EL (cell line): Measurements from ENCODE around the gene MLANA.

Source experiments
- DNase-seq: peaks from one replicate; pipeline ENCODE4 v3.0.0-alpha.2; 2016

Gene MLANA

DNA sequence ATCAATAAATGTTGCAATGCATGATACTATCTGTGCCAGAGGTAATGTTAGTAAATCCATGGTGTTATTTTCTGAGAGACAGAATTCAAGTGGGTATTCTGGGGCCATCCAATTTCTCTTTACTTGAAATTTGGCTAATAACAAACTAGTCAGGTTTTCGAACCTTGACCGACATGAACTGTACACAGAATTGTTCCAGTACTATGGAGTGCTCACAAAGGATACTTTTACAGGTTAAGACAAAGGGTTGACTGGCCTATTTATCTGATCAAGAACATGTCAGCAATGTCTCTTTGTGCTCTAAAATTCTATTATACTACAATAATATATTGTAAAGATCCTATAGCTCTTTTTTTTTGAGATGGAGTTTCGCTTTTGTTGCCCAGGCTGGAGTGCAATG, 18.2 kb downstream of the MLANA start:
- no peak for DNase-seq

DNA sequence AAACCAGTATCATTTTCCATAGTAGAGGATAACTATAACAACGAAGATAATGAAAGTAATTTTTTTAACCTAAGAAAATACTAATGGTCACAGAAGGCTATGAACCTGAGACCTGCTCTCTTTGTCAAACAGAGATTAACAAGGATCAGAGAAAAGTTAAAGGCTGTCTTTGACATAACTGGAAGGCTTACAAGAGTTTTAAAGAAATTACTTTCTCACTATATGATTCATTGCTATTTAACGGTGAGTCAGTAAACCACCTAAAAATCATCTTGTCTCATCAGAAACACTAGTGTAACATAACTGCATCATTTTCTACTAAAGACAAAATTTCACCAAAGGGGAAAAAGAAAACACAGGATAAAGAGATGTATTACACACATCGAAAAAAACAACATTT, 19.3 kb downstream of the MLANA start:
- DNase-seq, result peak; percentile 34

GRCh38 chr9:5910413-5911057, 19.8 kb downstream of the MLANA start:
- peak; percentile 12 for DNase-seq

DNA sequence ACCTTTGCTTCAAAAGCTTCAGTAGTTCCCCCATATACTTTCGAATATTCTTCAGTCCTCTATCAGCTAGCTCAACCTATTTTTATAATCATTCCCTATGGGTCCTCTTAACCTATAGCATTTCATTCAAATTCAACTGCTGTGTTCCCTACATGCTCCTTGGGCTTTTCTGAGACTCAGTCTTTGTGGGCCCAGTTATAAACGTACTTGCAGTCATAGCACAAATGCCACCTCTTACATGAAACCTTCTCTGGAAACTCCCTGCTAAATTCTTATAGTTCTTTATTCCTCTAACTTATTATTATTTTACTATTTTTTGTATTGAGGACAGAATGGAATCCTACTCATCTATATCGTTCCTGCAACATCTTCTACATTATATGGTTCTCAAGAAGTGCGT, 24.7 kb downstream of the MLANA start:
- no peak for DNase-seq

DNA sequence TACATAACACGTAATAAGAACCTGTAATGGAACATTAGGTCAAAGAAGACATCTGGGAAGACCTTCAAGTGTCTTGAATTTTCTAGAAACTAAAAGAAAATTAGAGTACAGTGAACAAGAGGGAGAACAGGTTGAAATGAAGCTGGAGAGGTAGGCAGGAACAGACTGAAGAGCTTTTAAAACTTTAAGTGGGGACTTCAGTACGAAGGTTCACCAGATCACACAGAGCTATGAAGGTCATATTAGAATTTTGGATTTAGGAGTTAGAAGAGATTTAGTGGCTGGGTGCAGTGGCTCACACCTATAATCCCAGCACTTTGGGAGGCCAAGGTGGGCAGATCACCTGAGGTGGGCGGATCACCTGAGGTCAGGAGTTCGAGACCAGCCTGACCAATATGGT, 26.6 kb downstream of the MLANA start:
- DNase-seq, result no peak

DNA sequence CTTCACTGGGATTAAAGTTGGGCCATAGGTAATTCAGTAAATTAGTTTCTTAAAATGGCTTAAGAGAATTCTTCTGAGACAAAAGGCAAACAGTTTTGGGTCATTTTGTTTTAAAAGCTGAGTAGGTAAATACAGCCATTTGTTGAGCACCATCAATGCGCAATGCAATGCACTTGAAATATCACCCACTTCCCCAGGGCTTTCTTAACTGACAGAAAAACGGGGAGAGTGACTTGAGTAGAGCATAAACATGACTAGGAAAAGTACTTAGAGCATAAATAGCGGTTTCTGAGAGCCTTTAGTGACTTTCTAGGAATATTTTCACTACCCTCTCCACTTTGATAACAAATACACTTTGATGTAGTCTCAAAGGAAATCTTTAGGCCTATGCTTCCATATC, 27.2 kb downstream of the MLANA start:
- no peak for DNase-seq

GRCh38 chr9:5918460-5918859, 27.8 kb downstream of the MLANA start:
- no peak for DNase-seq

- peak; percentile 7 for DNase-seq
These were observed 30.2 kb downstream of the MLANA start for GRCh38 chr9:5920860-5921328.

DNA sequence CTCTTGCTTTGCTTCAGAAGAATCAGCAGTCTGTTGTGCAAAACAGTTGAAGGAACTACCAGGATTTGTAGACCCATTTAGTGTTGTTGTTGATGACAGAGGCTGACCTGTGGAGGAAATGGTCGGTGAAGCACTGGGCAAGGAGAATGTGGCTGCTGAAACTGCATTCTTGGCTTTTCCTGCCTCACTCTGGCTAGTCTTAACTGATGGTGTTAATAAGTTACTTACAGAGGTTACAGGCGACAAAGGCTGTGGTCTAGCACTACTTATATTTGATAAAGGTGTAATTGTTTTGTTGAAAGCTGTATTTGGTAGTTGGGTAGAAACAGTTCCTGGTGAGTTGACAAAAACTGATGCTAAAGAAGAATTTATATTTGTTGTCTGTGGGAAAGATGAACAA, 31.5 kb downstream of the MLANA start:
- no peak for DNase-seq

DNA sequence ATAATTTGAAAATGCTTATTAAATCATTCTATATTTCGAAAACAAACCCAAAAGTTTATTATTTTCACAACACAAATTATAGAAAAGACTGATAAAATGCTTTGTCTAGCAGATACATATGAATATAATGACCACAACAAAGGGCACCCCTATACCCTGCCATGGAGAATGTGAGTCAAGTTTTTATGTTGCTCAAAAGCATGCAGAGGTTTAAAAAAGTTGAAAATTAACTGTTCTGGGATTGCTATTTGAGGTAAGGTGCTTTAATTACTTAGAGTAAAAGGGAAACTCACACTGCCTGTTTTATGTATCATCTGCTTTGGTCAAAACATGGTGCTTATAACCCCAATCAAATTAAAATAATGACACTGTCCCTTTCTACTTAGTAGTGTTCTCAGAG, 41.0 kb downstream of the MLANA start:
- no peak for DNase-seq

DNA sequence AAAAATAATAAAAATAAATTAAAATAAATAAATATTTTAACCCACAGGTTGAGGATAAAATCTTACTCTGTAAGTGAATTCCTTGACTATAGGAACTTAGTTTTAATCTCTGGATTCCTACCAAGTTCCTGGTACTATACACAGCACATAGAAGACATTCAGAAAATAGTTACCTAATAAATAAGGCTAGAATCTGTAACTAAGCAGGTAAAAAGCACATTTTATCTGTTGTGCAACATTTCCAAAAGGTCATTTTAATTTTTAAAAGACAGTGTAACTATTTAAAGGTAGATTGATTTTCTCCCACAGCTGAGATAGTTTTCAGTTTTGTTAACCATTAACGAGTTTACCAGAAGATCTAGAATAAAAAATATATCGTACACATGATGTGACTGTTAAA, 47.8 kb downstream of the MLANA start:
- no peak for DNase-seq

DNA sequence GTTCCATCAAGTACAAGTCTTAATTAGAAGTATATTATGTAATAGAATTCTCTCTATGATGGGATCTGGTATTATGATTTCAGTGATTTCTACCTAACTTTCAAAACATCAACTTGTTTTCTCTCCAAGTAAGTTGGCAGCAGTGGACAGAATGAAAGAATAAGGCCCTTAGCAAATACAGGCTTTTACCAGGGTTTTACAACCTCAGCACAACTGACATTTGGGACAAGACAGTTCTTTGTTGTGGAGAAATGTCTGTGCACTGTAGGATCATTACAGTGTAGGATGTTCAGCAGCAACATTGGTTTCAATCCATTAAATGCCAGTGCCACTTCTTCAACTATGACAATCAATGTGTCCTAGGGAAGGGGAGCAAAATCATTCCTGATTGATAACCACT, 48.8 kb downstream of the MLANA start:
- DNase-seq, result no peak

DNA sequence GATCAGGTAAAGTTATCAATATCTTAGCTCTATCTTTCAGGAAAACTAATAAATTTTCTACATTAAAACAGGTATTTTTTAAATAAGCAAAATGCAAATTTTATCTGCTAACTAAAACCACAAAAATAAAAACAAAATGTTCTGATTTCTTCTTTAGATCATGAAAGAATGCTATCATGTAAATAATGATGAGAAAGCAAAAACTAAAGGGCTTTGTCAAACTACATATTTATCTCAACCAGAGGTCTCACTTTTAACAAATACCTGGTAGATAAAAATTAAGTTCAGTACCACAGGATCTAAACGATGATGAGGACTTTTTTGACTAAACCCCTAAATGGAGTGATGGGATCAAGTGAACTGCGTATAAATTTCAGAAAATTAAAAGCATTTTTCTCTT, 50.5 kb downstream of the MLANA start:
- DNase-seq, result no peak

- no peak for DNase-seq
These were observed 54.4 kb downstream of the MLANA start for GRCh38 chr9:5945112-5945511.

DNA sequence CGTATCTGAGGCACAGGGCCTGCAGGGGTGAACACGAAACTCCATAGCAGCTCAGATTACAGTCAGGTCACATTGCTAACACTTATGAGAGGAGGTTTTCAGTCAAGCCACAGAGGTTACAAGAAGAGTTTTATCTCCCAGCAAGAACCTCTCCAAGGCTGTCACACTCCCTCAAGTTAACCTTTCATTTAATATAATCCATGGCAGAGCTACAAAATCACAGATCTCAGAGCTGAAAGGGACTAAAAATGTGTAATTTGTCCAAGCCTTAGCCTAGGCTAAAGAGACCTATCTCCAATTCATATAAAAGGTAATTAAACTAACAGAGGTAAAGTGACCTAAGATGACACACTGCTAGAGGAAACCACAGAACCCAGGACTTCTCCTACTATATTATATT, 57.2 kb downstream of the MLANA start:
- DNase-seq, result no peak

DNA sequence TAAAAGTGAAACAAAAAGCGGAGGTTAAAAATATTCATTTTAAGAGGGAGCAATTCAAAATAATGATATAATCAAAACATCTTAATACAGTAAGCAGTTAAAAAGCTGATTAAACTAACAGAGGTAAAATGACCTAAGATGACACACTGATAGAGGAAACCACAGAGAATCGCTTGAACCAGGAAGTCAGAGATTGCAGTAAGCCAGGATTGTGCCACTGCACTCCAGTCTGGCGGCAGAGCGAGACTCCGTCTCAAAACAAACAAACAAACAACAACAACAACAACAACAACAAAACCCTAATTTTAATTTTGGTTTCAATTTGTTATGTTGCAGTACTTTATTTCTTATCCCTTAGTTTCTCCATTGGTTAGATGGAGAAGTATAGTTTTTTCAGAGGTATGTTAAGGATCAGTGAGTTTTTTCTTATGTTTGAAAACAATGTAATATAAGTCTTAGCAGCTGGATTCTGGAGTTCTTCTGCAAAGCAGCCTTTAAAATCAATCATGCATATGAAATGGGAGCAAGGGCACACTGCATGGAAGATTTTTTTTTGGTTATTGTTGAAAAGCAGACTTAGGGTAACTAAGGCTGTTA, 58.5 kb downstream of the MLANA start:
- peak; percentile 38 for DNase-seq

DNA sequence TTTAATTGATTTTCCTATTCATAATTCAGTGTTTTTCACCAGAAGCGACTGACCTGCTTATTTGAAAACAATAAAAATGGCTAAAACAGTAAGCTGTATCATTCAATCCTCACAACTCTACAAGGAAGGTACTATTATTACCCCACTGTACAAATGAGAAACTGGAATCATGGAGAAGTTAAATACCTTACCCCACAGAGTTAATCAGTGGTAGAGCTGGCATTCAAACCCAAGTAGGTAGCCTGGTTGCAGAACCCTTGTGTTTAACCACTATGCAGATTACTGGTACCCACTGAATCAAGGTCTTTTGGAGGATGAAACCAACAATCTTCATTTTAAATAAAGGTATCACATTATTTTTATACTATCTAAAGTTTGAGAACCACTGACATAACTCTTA, 59.6 kb downstream of the MLANA start:
- no peak for DNase-seq

- DNase-seq, result peak; percentile 56
These were observed 61.1 kb downstream of the MLANA start for GRCh38 chr9:5951686-5952211.

- no peak for DNase-seq
These were observed 63.3 kb downstream of the MLANA start for GRCh38 chr9:5953743-5954707.

- DNase-seq, result no peak
These were observed 66.5 kb downstream of the MLANA start for GRCh38 chr9:5957166-5957565.

DNA sequence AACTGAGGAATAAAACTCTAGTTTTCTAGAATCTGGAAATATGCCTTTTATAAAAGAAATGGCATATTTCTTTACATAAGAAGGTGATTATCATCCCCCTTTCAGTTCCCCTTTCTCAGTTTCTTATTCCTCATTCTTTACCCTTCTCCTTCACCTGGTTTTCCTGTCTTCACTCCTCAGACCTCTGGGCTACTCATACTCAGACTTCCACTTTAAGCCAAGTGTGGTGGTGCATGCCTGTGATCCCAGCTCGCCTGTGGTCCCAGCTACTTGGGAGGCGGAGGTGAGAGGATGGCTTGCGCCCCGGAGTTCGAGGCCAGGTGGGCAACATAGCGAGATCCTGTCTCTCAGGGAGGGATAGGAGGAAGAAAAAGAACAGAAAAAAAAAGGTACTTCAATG, 67.6 kb downstream of the MLANA start:
- no peak for DNase-seq
